NCI-H128 (cell line): ENCODE data around the gene SETD5.
A peak's percentile ranks its signal among the peaks of the same experiment; 100 is the strongest.

Source experiments
- DNase-seq: peaks from one replicate; lab custom pipeline; 2025; ENCODE audit not compliant: unreplicated experiment; lab: John Stamatoyannopoulos, UW

SETD5 gene, protein sequence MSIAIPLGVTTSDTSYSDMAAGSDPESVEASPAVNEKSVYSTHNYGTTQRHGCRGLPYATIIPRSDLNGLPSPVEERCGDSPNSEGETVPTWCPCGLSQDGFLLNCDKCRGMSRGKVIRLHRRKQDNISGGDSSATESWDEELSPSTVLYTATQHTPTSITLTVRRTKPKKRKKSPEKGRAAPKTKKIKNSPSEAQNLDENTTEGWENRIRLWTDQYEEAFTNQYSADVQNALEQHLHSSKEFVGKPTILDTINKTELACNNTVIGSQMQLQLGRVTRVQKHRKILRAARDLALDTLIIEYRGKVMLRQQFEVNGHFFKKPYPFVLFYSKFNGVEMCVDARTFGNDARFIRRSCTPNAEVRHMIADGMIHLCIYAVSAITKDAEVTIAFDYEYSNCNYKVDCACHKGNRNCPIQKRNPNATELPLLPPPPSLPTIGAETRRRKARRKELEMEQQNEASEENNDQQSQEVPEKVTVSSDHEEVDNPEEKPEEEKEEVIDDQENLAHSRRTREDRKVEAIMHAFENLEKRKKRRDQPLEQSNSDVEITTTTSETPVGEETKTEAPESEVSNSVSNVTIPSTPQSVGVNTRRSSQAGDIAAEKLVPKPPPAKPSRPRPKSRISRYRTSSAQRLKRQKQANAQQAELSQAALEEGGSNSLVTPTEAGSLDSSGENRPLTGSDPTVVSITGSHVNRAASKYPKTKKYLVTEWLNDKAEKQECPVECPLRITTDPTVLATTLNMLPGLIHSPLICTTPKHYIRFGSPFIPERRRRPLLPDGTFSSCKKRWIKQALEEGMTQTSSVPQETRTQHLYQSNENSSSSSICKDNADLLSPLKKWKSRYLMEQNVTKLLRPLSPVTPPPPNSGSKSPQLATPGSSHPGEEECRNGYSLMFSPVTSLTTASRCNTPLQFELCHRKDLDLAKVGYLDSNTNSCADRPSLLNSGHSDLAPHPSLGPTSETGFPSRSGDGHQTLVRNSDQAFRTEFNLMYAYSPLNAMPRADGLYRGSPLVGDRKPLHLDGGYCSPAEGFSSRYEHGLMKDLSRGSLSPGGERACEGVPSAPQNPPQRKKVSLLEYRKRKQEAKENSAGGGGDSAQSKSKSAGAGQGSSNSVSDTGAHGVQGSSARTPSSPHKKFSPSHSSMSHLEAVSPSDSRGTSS (N-terminal part only)

DNA sequence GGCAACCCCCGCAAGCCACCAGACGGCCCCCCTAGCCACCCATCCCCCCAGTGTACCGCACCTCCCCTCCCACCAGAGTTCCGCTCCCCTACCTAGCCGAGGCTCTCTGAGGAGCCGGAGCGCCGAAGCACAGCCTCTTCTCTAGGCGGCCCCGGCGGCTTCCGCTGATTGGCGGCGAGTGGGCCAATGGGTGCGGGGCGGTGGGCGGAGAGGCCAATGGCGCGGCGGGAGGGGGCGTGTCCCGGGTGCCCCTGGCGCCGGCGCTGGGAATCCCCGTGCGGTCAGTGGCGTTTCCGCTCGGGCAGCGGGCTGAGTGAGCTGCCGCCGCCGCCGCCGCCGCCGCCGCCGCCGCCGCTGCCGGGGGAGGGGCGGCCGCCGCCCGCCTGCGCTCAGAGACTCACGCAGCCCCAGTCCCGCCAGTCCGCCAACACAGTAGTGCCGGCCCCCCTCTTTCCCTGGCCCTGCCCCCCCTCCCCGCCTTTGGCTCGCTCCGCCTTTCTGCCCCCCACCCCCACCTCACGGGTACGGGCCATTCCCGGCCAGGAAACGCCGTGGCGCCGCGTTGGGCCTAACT is at the start of gene SETD5:
TSS of gene SETD5 (plus strand) at position 284 of the 574 bp plus-strand sequence. CDS start 31,324 bp downstream, outside the sequence.
- DNase-seq, result peak; percentile 86

DNA sequence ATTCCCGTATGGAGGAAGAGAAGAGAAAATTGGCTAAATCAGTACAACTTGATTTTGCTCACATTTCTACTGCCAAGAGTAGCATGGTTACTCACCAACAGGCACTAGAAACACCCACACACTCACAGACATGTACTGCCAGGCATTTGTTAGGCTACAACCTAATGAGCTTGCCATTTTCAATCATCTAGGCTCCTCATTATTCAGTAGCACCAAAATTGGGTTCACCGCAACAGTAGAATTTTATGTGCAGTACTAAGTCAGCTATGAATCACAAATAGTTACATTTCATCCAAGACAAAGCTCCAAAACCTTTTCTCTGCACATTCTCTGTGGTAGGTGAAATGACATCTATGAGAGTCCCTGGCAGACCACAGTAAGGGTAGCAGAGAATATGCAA is 49.5 kb upstream of the SETD5 start:
- no peak for DNase-seq

DNA sequence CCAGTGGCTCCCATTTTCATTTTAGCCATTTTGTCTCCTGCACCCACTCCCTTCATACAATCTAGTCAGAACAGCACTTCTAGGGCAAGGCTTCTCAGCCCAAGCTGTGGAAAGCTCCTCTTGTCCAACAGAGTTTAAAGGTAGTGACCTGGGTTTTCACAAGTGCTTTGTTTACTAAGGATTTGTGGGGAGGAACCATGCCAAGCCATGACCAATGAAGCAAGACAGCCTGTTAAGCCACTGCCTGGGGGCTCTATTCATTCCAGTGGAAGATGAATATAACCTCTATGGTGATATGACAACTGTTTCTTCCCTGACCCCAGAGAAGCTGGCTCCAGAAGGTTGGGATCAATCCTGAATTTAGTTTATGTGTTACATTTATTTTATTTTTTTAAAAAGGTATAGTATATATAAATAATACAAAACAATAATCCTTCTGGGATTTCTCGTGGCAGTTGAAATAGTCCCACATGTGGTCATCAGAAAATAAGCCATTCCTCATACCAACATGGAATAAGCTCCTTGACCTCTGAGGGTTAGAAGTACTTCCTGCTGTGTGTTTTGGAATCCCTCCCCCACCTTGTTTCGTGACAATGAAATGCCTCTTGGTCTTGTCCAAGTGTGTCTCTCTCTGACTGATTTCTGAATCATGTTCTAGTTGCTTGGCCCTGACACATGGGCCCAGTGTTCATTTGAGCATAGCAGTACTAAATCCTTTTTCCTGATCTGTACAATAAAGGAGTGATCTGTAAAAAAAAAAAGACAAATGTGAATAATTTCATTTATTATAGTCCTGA is 47.9 kb upstream of the SETD5 start:
- no peak for DNase-seq

DNA sequence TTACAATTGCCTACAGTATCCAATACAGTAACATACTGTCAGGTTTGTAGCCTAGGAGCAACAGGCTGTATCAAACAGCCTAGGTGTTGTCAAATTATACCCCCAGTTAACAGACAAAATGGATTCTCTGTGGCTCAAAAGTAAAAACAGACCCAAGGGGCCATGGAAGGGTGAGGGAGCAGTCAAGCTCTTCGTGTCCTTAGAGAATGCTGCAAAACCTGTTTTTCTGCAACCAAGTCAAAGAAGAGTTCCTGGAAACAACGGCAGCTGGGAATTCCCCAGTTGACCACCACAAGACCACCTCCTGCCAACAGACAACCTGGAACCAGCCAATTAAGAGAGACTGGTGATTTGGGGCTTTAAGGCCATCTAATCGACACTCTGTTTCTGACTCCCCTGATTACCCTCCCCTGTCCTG is 45.7 kb upstream of the SETD5 start:
- DNase-seq, result no peak

DNA sequence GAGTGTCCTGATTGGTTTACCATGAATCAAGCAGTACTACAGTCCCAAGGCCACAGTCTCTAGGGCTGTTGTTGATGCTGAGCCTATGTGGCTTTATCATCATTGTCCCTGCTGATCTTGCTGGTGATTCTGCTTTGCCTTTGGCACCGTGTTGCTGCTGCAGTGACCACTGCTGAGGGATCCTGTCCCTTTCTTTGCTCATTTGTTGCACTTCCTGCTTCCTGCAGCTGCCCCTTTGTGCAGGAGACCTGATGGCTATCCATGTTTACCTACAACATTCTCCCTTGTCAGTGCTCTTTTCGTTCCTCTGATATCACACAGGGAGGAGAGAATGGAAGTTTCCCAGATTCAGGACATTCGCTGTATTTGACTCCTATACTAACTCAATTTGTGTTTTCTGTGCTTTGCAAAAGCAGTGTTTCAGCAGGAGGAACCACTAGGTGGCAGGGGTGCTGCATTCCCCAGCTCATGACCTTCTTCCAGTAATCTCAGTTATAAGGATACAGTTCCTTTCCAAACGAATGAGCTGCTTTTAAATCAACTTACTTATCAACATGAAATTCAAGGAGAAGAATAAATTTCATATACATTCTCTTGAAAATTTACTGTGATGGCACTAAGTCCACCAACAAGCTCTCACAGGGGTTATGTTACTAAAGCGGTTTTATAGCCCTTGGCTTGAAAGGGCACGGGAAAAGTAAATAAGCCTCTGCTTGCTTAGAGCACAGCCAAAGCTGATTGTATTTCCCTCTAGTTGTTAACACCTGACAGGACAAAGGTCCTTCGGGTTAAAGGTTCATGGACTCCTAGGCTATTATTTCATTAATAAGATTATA is 44.3 kb upstream of the SETD5 start:
- no peak for DNase-seq

DNA sequence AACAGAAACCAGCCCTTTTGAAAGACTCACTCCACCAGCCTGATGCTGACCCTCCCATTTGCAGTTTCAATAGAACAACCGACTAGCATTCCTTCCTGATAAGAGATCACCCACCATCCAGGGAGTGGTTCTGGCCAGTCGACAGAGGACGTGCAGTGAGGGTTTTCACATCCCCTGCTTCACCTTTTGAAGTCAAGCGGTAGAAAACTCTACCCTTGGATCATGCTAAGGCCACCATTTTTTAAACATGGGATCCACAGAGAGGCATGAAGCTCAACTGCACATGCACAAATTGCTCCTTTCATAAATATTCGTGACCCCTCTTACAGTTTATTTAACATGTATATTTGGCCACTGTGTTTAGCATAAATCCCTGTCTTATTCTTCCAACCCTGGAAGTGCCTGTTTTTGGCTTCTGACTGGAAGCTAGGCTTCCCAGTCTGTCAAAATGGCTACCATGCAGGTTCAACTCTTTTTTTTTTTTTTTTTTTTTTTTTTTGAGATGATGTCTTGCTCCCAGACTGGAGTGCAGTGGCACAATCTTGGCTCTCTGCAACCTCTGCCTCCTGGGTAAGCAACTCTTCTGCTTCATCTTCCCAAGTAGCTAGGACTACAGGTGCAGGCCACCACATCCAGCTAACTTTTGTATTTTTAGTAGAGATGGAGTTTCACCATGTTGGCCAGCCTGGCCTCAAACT is 35.6 kb upstream of the SETD5 start:
- no peak for DNase-seq

DNA sequence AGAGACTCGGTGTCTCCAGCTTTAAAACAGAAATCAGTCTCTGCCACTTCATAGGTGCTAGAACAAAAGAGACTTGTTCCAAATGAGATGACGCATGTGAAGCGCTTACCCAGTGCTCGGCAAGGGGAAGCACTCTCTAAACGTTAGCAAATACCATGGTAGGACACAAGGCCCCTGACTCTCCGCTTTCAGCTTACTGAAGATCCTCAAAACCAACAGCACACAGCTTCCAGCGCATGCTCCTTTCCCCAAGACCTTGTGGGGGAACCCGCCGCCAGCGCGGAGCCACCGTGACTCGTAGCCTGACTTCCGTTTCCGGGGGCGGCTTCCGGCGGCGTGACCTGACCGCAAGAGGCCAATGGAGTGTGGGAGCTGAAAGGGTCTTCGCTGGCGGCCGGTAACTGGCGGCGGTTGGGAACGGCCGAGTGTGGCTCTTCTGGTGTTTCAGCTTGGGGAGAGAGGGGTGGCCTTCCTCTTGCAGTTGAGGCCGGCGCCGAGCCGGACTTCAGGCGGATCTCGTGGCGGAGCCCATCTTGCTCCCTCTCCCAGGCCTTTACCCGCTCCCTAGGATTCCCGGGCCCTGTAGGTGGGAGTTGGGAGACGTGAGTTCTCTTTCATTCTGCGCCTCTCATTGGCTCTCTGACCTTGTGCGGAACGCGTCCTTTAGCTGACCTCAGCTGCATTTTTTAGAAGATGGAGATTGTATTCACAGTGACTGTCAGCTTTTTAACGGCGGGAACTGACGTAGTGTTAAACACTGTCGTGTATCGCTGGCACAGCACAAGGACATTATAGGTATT is 34.5 kb upstream of the SETD5 start, which contains the start of gene THUMPD3:
TSS of gene THUMPD3 (plus strand) at position 324 of the 800 bp plus-strand sequence. CDS start 2,015 bp downstream, outside the sequence.
- DNase-seq, result peak; percentile 40

DNA sequence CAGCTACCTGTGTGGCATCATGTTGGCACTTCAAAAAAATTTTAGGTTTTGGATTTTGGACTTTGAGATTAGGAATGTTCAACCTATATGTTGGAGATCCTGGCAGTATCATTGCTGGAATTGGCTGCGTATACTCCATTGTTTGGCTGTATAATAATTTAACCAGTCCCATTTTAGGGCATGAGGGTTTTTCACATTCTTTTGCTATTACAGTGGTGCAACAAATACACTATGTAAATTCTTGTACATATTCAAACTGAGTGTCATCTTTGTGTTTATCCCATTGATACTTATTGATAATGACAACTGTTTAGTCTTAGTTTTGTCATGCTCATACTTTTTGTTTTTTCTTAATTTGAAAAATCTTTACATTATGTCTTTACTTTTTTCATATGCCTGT is 27.9 kb upstream of the SETD5 start:
- DNase-seq, result no peak

DNA sequence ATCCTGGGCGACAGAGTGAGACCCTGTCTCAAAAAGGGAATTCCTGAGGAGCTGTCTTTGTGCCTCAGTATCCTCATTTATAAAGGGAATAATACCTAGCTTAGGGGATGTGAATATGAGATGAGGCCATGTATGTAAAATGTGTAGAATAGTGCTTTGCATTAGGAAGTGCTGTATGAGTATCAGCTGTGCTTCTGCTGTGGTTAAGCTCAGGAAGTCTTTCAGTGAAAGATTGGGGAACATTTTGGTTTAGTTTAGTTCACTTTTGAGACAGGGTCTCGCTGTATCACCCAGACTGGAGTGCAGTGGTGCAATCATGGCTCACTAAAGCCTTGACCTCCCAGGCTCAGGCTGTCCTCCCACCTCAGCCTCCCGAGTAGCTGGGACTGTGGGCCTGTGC is 23.9 kb upstream of the SETD5 start:
- DNase-seq, result no peak

DNA sequence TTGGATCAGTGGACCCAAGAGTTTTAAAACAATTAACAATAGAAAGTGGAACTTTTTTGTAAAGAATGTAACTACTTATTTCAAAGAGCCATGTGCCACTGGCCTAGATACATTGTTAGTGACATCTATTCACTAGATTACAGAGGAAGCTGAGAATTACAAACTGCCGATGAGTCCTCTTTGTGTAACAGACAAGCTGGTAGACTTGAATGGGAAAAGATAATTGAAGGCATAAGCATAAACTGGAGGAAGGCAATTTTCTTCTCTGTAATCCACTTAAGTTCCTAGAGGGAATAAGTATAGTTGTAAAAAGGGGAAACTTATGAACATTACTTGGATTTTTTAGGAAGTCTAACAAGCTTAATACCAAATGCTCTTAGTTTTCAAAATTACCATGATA is 19.4 kb upstream of the SETD5 start:
- no peak for DNase-seq

DNA sequence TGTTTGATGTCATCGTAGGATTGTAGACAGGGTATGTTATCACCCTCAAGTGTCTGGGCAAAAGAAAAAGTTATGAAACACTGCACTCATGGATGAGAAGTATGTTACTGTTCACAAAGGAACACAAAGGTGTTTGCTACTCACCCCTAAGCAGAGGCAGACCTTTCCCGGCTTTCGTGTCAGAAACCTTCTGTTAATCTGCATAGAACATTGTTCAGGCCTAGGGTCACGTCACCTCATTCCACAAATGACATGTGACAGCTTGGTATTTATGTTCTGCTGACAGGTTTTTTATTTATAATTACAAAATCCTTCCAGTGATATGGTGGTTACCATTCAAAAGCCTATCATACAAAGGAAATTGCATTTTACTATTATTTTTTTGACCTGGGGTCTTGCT is 18.1 kb upstream of the SETD5 start:
- DNase-seq, result no peak

DNA sequence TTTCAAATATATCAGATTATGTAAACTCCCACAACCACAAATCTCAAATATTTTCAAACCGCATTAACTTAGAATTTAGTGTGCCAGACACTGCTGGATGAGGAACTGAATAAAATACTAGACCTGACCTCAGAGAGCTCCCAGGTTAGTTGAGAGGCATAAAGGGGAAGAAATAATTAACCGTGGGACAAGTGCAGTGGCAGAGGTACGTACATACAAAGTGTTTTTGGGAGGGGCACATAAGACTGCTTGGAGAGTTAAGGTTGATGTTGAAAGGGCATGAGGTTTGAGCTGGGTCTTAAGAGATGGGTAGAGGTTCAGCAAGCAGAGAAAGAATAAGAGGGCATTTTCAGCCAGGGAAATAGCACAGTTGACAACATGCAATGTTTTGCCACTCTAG is 17.4 kb upstream of the SETD5 start:
- DNase-seq, result no peak

DNA sequence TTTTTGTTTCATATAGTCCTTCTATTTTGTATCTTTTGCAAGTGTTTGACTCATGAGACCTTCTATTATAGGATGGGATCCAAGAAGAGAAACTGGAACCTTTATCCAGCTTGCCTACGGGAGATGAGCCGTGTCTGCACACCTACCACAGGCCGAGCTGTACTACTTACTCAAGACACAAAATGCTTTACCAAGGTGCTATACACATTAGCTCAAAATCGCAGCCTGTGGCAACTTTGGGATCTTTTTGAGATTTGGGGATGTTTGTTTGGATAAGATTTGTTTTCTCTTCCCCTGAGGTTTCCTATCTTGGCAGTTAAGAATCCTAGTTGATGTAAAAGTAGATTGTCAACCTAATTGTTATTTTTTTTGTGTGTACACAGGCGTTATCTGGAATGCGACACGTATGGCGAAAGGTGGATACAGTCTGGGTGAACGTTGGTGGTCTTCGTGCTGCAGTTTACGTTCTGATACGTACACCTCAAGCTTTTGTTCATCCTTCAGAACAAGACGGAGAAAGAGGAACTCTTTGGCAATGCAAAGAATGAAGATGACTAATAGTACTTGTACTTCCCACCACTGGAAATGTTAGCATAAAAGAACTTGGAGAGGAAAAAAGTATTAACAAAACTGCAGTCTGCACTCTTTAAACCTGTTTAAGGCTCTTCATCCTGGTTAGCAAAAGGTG is 13.1 kb upstream of the SETD5 start:
- DNase-seq, result no peak

DNA sequence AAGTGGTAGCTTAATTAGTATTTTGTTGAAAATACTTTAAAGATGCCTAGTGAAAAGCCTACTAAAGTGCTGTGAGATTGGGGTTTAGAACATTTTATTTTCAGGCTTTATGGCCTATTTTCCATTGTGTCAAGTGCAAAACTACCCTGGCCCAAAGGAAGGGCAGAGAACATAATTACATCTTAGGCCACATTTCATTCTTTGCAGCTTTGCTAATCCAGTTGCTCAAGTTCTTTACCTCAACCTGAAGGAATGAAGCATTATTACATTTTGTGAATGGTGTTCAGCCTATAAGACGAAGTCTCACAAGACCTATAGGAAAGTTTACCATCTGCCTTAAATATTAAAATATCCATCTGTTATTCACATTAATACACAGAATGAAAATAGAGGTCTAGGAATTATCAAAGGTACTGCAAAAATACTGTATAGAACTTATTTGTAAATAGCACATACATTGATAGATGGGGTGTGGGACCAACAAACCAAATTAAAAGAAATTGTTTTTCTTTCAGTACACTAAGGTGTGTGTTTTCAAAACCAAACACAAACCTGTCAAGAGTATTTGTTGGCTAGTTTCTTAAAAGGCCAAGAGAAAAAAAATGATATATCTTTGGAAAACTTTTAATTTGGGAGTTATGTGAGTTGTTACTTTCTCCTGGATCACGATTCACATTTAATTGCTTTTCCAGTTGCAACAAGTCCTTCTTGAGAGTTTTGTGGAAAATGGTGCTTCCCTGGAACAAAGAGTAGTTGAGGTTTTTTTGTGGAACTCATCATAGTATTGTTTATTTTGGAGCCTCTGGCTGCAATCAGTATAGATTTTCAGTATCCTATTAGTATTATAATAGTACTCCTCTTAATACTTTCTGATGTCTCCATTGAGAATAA is 12.0 kb upstream of the SETD5 start:
- no peak for DNase-seq

DNA sequence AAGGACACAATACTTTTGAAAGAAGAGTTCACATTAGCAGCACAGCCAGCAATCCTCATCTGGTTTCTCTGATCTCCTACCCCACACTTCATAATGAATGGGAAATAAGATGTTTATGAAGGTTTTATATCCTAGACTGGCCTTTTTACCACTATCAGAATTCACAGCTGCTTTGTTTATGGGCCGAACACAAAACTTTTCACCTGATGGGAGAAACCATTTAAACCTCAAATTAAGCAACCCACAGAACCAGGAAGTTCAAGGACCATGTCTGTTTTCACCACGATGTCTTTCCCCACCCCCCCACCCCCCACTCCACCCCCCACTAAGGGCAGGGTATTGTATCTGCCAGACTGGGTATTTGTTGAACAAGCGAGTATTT is 11.3 kb upstream of the SETD5 start:
- DNase-seq, result no peak
